Measurements from ENCODE around the gene SDK1.

SDK1 gene

GRCh38 chr7:4182605-4183300 is 881.7 kb downstream of the SDK1 start:
- CTCF ChIA-PET = no interaction called here
- DNase-seq (ENCODE audit: extremely low spot score) = no peak
- no peak for TF ChIP-seq ZNF384 (IDR thresholded peaks at IDR 0.05)
- TF ChIP-seq FOXA1 (IDR thresholded peaks at IDR 0.05) = no peak
- TF ChIP-seq SP1 (IDR thresholded peaks at IDR 0.05) = no peak
- TF ChIP-seq LEF1 (IDR thresholded peaks at IDR 0.05; ENCODE audit: borderline replicate concordance) = no peak
- TF ChIP-seq ARNT (IDR thresholded peaks at IDR 0.05) = no peak
- no peak for TF ChIP-seq FOXM1 (IDR thresholded peaks at IDR 0.05; ENCODE audit: borderline replicate concordance)
- TF ChIP-seq TARDBP (IDR thresholded peaks at IDR 0.05) = no peak
- TF ChIP-seq NFRKB (IDR thresholded peaks at IDR 0.05) = no peak
- TF ChIP-seq PKNOX1 (IDR thresholded peaks at IDR 0.05) = no peak
- TF ChIP-seq ELF4 (IDR thresholded peaks at IDR 0.05) = no peak
- TF ChIP-seq CTBP1 (IDR thresholded peaks at IDR 0.05; ENCODE audit: borderline replicate concordance) = no peak
- no peak for TF ChIP-seq L3MBTL2 (conservative IDR thresholded peaks at IDR 0.05)
- TF ChIP-seq SUZ12 (IDR thresholded peaks at IDR 0.05) = no peak
- TF ChIP-seq HDGF (IDR thresholded peaks at IDR 0.05; ENCODE audit: borderline replicate concordance) = no peak
- TF ChIP-seq BHLHE40 (IDR thresholded peaks at IDR 0.05; ENCODE audit: borderline replicate concordance) = no peak
- no peak for TF ChIP-seq FOXK2 (IDR thresholded peaks at IDR 0.05)
- POLR2A ChIA-PET = no interaction called here

GRCh38 chr7:4184653-4185052 is 883.6 kb downstream of the SDK1 start:
- CTCF ChIA-PET = no interaction called here
- no peak for TF ChIP-seq SP1 (IDR thresholded peaks at IDR 0.05)
- no peak for TF ChIP-seq TARDBP (IDR thresholded peaks at IDR 0.05)
- no peak for TF ChIP-seq FOXM1 (IDR thresholded peaks at IDR 0.05; ENCODE audit: borderline replicate concordance)
- no peak for TF ChIP-seq BHLHE40 (IDR thresholded peaks at IDR 0.05; ENCODE audit: borderline replicate concordance)
- POLR2A ChIA-PET = no interaction called here
- DNase-seq (ENCODE audit: extremely low spot score) = no peak

GRCh38 chr7:4185136-4185535 is 884.1 kb downstream of the SDK1 start:
- no peak for TF ChIP-seq SUZ12 (IDR thresholded peaks at IDR 0.05)
- no peak for TF ChIP-seq TARDBP (IDR thresholded peaks at IDR 0.05)
- no peak for TF ChIP-seq PKNOX1 (IDR thresholded peaks at IDR 0.05)
- TF ChIP-seq L3MBTL2 (conservative IDR thresholded peaks at IDR 0.05) = no peak
- TF ChIP-seq BHLHE40 (IDR thresholded peaks at IDR 0.05; ENCODE audit: borderline replicate concordance) = no peak
- no peak for TF ChIP-seq FOXM1 (IDR thresholded peaks at IDR 0.05; ENCODE audit: borderline replicate concordance)
- no peak for TF ChIP-seq ELF4 (IDR thresholded peaks at IDR 0.05)
- no peak for TF ChIP-seq SP1 (IDR thresholded peaks at IDR 0.05)
- TF ChIP-seq HDGF (IDR thresholded peaks at IDR 0.05; ENCODE audit: borderline replicate concordance) = no peak
- TF ChIP-seq CTBP1 (IDR thresholded peaks at IDR 0.05; ENCODE audit: borderline replicate concordance) = no peak
- TF ChIP-seq FOXK2 (IDR thresholded peaks at IDR 0.05) = no peak
- TF ChIP-seq FOXA1 (IDR thresholded peaks at IDR 0.05) = no peak
- TF ChIP-seq NFRKB (IDR thresholded peaks at IDR 0.05) = no peak
- ChIA-PET CTCF (no interaction called here), POLR2A (no interaction called here)
- DNase-seq (ENCODE audit: extremely low spot score) = no peak

- POLR2A ChIA-PET = no interaction called here
- CTCF ChIA-PET = no interaction called here
- DNase-seq (ENCODE audit: extremely low spot score) = no peak
- no peak for TF ChIP-seq NFRKB (IDR thresholded peaks at IDR 0.05)
- TF ChIP-seq ZNF384 (IDR thresholded peaks at IDR 0.05) = no peak
- TF ChIP-seq SP1 (IDR thresholded peaks at IDR 0.05) = no peak
- TF ChIP-seq BHLHE40 (IDR thresholded peaks at IDR 0.05; ENCODE audit: borderline replicate concordance) = no peak
- TF ChIP-seq ELF4 (IDR thresholded peaks at IDR 0.05) = no peak
- no peak for TF ChIP-seq L3MBTL2 (conservative IDR thresholded peaks at IDR 0.05)
- TF ChIP-seq HDGF (IDR thresholded peaks at IDR 0.05; ENCODE audit: borderline replicate concordance) = no peak
- no peak for TF ChIP-seq TARDBP (IDR thresholded peaks at IDR 0.05)
- TF ChIP-seq PKNOX1 (IDR thresholded peaks at IDR 0.05) = no peak
- no peak for TF ChIP-seq CTBP1 (IDR thresholded peaks at IDR 0.05; ENCODE audit: borderline replicate concordance)
- no peak for TF ChIP-seq FOXM1 (IDR thresholded peaks at IDR 0.05; ENCODE audit: borderline replicate concordance)
- no peak for TF ChIP-seq ARNT (IDR thresholded peaks at IDR 0.05)
- TF ChIP-seq FOXA1 (IDR thresholded peaks at IDR 0.05) = no peak
- no peak for TF ChIP-seq LEF1 (IDR thresholded peaks at IDR 0.05; ENCODE audit: borderline replicate concordance)
- no peak for TF ChIP-seq SUZ12 (IDR thresholded peaks at IDR 0.05)
- no peak for TF ChIP-seq FOXK2 (IDR thresholded peaks at IDR 0.05)
Measured at GRCh38 chr7:4185721-4186512, 884.9 kb downstream of the SDK1 start.

GRCh38 chr7:4186513-4186780 is 885.4 kb downstream of the SDK1 start:
- DNase-seq (ENCODE audit: extremely low spot score) = no peak
- POLR2A ChIA-PET = no interaction called here
- no peak for TF ChIP-seq FOXM1 (IDR thresholded peaks at IDR 0.05; ENCODE audit: borderline replicate concordance)
- CTCF ChIA-PET = no interaction called here

- CTCF ChIA-PET = interaction anchor here (0.6 kb wide), 1 partner anchor 53 kb away, joined by 3 read pairs; no protein-coding TSS in a partner anchor
- POLR2A ChIA-PET = no interaction called here
Measured at GRCh38 chr7:4188651-4189050, 887.6 kb downstream of the SDK1 start.

More at GRCh38 chr7:4188651-4189050, 887.6 kb downstream of the SDK1 start:
- TF ChIP-seq FOXK2 (IDR thresholded peaks at IDR 0.05) (no peak), ARNT (IDR thresholded peaks at IDR 0.05) (no peak), ZNF384 (IDR thresholded peaks at IDR 0.05) (no peak), TARDBP (IDR thresholded peaks at IDR 0.05) (no peak), CTBP1 (IDR thresholded peaks at IDR 0.05; ENCODE audit: borderline replicate concordance) (no peak), SP1 (IDR thresholded peaks at IDR 0.05) (no peak), PKNOX1 (IDR thresholded peaks at IDR 0.05) (no peak), L3MBTL2 (conservative IDR thresholded peaks at IDR 0.05) (no peak), FOXA1 (IDR thresholded peaks at IDR 0.05) (no peak), LEF1 (IDR thresholded peaks at IDR 0.05; ENCODE audit: borderline replicate concordance) (no peak), BHLHE40 (IDR thresholded peaks at IDR 0.05; ENCODE audit: borderline replicate concordance) (no peak), ELF4 (IDR thresholded peaks at IDR 0.05) (no peak), NFRKB (IDR thresholded peaks at IDR 0.05) (no peak)
- no peak for DNase-seq (ENCODE audit: extremely low spot score)
